Measurements from ENCODE around the gene ZNF804A. TPM values are rescaled to one million over a fixed set of nuclear protein-coding genes. Genes with fewer than 3 reads are reported as not detected.

Gene ZNF804A
- 2.7 and 3.7 TPM in 2 replicates for total RNA-seq

DNA sequence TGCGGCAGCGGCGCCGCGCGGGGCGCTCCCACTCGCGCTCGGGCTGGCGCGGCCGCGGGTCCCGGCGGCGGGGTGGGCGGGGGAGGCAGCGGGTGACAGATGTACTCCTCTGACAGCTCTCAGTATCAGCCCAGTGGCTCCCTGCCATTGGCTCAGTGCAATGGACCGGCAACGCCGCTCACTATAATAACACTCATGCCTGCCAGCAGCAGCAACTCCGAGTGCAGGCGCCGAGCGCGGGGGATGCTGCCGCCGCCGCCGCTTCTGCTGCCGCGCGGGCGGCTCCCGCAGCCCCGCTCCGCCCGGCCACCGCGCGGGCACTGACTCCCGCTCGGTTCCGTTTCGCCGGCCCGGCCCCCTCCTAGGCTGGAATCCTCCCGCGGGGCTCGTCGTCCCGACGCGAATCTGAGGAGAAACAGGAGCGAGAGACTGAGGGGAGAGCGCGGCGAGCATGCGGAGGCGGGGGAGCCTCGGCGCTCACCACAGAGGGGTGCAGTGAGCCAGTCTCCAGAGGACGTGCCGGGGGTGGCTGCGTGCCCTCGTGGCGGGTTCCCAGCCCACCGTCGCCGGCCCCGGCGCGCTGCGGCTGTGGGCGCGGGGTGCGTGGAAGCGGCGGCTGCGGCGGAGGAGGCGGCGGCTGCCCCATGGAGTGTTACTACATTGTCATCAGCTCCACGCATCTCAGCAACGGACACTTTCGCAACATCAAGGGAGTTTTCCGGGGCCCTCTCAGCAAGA is at the start of gene ZNF804A:
ZNF804A (plus strand) TSS at position 214 of the 738 bp plus-strand sequence; CDS start at position 645, 431 bp downstream.

Measured in bronchus fibroblast of lung (primary cell).